A549 treated with AZD9567 at 1 μM for 4 hours (cell line): Measurements from ENCODE around the gene ARID3A. TPM values are rescaled to one million over a fixed set of nuclear protein-coding genes. Genes with fewer than 3 reads are reported as not detected.

Source experiments
- total RNA-seq: library from RNA; stranded (reverse); fragments of 200-300 nt; extraction: Qiagen RNA extraction; gene quantifications from 5 replicates; pipeline ENCODE4 v1.2.3, GENCODE V29; 2022; ENCODE audit not compliant: insufficient read depth

Gene ARID3A, protein sequence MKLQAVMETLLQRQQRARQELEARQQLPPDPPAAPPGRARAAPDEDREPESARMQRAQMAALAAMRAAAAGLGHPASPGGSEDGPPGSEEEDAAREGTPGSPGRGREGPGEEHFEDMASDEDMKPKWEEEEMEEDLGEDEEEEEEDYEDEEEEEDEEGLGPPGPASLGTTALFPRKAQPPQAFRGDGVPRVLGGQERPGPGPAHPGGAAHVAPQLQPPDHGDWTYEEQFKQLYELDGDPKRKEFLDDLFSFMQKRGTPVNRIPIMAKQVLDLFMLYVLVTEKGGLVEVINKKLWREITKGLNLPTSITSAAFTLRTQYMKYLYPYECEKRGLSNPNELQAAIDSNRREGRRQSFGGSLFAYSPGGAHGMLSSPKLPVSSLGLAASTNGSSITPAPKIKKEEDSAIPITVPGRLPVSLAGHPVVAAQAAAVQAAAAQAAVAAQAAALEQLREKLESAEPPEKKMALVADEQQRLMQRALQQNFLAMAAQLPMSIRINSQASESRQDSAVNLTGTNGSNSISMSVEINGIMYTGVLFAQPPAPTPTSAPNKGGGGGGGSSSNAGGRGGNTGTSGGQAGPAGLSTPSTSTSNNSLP
- total RNA-seq: 3.2 to 5.1 TPM (median 3.9 TPM) in 5 replicates

DNA sequence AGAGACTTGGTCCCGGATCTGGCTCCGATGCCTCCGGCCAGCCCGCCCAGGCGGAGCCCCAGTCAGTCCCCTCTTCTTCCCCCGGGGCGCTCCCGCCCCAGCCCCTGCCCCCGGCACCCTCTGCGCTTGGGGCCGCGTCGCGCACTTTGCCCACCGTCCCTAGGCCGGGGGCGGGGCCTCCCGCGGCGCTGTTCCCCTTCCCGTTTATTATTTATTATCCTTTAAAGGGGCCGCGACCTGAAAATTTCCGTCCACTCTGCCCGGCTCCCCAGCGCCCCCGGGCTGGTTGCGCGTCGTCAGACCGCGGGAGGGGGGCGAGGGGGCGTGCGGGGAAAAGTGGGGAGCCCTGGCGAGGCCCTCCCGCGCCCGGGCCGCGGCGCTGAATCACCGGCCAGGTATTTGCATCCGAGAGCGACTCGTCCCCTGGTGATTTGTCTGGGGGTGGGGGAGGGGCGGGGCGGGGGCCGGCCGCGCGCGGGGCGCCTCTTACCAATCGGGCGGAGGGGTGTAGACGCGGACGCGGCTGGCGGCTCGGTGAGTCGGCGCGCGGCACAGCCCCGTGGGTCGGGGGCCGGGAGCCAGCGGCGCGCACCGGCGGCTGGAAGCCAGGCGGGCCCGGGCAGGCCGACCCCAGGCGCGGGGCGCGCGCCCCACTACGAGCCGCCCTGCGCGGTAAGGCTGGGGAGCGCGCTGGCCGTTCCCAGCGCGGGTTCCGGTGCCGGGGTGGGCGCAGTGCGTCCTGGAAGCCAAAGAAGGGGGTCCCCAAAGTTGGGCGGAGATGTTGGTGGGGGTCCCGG lies at the start of gene ARID3A:
Gene ARID3A (plus strand): TSS at position 510 of the 797 bp plus-strand sequence. CDS start 3,494 bp downstream, outside the sequence.

DNA sequence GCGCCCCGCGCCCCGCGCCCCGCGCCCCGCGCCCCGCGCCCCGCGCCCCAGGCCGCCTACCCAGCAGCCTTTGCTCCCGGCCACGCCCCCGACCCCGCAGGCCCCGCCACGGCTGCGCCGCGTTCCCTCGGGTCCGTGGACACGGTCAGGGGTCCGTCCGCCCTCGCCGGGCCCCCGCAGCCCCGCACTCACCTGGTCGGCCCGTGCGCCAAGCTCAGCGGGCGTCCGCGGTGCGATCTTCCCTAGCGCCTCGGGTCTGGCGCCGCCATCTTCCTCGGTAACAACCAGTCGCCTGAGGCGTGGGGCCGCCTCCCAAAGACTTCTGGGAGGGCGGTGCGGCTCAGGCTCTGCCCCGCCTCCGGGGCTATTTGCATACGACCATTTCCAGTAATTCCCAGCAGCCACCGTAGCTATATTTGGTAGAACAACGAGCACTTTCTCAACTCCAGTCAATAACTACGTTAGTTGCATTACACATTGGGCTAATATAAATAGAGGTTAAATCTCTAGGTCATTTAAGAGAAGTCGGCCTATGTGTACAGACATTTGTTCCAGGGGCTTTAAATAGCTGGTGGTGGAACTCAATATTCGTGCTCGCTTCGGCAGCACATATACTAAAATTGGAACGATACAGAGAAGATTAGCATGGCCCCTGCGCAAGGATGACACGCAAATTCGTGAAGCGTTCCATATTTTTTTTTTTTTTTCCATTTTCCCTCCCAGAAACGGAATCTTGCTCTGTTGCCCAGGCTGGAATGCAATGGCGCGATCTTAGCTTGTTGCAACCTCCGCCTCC lies 32.7 kb upstream of the ARID3A start, which contains the start of the genes MED16 and RNU6-9:
Gene MED16 (minus strand): TSS at position 294 of the 796 bp plus-strand sequence. CDS start 2,056 bp downstream, outside the sequence.
Gene RNU6-9 (plus strand): TSS at position 591 of the 796 bp plus-strand sequence.

DNA sequence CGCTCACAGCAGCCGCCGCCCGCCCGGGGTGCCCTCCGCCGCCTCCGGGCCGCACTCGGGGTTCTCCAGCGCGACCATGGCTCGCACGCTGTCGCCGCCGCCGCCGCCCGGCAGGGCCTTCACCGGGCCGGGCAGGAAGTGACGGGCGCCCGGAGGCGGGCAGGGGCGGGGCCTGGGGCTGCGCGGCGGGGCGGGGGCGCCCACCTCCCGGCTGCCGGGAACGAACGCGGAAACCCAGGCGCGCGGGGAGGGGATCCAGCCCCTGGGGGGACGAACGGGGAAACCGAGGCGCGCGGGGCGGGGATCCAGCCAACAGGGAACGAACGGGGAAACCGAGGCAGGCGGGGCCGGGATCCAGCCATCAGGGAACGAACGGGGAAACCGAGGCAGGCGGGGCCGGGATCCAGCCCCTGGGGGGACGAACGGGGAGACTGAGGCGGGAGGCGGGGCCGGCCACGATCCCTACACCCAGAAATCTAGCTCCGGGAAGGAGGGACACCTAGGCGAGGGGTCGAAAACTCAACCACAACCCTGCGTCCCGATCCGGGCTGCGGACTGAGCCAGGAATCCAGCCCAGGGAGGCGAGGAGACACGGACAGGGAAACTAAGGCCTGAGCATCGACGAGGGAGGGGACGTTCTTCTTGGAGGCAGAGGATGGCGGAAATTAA lies 12.6 kb upstream of the ARID3A start, which contains the start of gene R3HDM4:
Gene R3HDM4 (minus strand): TSS at position 140 of the 669 bp plus-strand sequence. CDS start 62 bp downstream, at position 78.

DNA sequence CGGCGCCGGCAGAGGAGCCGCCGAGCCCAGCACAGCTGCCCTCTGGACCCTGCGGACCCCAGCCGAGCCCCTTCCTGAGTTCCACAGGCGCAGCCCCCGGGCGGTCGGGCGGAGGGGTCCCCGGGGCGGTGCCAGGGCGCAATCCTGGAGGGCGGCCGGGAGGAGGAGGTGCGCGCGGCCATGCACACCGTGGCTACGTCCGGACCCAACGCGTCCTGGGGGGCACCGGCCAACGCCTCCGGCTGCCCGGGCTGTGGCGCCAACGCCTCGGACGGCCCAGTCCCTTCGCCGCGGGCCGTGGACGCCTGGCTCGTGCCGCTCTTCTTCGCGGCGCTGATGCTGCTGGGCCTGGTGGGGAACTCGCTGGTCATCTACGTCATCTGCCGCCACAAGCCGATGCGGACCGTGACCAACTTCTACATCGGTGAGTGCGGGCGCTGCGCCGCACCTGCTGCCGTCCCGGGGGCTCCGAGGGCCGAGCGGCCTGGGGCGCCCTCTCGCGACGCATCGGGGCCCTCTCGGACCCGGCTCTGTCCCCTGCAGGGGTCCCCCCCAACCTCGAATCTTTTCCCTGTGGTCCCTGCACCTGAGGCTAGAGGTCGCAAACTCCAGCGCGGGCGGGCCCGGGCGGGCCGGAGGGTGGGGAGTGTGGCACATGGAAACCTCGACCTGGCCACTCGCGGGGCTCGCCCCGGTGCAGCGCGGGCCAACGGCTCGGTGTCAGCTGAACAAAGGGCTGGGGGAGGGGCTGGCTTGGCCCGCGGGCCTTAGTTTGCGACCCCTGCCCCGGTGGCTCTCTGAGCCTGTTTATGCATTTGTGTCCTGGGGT lies 8.3 kb upstream of the ARID3A start, which contains the start of gene KISS1R:
Gene KISS1R (plus strand): TSS at position 11 of the 829 bp plus-strand sequence. CDS start 170 bp downstream, at position 181.

DNA sequence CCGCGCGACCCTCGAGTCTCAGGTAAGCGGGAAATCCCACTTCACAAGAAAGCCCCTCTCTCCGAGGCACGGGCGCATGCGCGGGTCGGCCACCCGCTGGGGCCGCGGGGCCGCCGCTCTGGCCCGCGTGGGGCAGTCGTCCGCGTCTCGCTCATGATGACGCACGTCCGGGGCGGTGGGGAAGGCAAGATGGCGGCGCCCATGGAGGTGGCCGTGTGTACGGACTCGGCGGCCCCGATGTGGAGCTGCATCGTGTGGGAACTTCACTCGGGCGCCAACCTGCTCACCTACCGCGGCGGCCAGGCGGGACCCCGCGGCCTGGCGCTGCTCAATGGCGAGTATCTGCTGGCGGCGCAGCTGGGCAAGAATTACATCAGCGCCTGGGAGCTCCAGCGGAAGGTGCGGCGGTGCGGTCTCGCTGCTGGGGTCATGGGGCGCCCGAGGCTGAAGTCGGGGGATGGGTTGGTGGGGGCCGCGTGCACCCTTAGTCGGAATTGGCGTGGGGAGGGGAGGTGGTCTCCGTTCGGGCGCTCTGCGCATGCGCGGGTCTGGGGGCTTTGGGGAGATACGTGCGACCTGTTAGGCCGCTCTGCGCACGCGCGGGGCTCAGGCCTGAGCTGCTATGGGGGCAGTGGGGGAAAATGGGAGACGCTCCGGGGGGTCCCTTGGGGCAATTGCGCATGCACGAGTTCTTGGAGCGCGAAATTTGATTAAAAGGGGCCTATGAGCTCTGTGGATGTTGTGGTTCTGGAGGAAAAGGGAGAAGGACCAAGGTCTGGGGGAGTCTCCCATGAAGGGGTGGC lies 58.5 kb downstream of the ARID3A start, which contains the start of gene WDR18:
Gene WDR18 (plus strand): TSS at position 181 of the 803 bp plus-strand sequence. CDS start 9 bp downstream, at position 190.

DNA sequence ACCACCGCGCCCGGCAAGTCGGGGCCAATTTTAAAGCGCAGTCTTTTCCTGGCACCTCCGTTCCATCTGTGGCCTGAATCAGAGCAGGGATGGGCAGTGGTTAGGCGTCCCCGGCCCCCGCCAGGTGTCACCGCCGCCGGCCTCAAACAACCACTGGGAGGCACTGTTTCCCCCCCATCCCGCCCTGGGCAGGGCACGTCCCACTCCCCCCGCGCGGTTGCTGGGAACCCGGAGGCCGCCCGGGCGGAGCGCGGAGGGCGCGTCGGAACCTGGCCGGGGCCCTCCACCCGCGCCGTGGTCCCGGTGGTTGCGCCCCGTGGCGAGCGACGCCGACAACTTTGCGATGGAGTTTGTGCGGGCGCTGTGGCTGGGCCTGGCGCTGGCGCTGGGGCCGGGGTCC lies 74.3 kb downstream of the ARID3A start, which contains the start of gene GRIN3B:
Gene GRIN3B (plus strand): TSS at position 325 of the 400 bp plus-strand sequence. CDS start 19 bp downstream, at position 344.

DNA sequence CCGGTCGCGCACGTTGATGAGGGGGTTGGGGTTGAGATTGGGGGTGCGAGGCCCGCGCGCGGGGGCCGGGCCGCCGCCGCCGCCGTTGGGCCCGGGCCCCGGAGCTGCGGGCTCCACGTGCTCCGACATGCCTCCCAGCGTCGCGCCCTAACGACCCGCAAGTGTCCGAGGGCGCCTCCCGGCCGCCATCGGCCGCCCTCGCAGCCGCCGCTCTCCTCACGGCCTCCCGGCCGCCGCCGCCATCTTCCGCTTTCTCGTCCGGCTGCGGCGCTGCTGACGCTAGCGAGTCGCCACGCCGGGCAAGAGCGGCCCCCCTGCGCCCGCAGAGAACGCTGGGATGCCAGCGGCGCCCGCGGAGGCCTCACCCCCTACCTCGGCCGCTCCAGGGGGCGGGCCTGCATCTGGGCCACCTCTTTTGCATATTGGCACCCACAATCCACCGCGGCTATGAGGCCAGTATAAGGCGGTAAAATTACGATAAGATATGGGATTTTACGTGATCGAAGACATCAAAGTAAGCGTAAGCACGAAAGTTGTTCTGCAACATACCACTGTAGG lies 95.1 kb downstream of the ARID3A start, which contains the start of gene TMEM259:
Gene TMEM259 (minus strand): TSS at position 256 of the 558 bp plus-strand sequence. CDS start 127 bp downstream, at position 129.

Other genes starting within 250 kb of the ARID3A start
- 198 to 279 TPM (median 261 TPM) in 5 replicates for gene FSTL3, start 249.6 kb upstream of the ARID3A start, total RNA-seq
- gene PRSS57, start 230.6 kb upstream of the ARID3A start, total RNA-seq: 0.10 to 0.32 TPM (median 0.13 TPM) in 3 of 5 replicates, not detected in the others
- 6.7 to 14.2 TPM (median 12.8 TPM) in 5 replicates for gene PALM, start 217.1 kb upstream of the ARID3A start, total RNA-seq
- gene MISP, start 174.9 kb upstream of the ARID3A start, total RNA-seq: 63.4 to 77.5 TPM (median 76.5 TPM) in 5 replicates
- 220 to 256 TPM (median 229 TPM) in 5 replicates for gene PTBP1, start 128.6 kb upstream of the ARID3A start, total RNA-seq
- gene PLPPR3, start 104.1 kb upstream of the ARID3A start, total RNA-seq: 2.9 to 4.8 TPM (median 4.2 TPM) in 5 replicates
- 0.22 to 0.41 TPM (median 0.27 TPM) in 4 of 5 replicates, not detected in the other for gene AZU1, start 98.2 kb upstream of the ARID3A start, total RNA-seq
- gene PRTN3, start 85.0 kb upstream of the ARID3A start, total RNA-seq: 0.20 to 0.55 TPM (median 0.32 TPM) in 4 of 5 replicates, not detected in the other
- gene ELANE, start 73.7 kb upstream of the ARID3A start, total RNA-seq: 0.09 to 0.18 TPM (median 0.12 TPM) in 4 of 5 replicates, not detected in the other
- gene CFD, start 66.4 kb upstream of the ARID3A start, total RNA-seq: 19.2 to 25.8 TPM (median 23.5 TPM) in 5 replicates
- gene MED16, start 32.8 kb upstream of the ARID3A start, total RNA-seq: 16.3 to 22.4 TPM (median 19.0 TPM) in 5 replicates
- not detected in 5 replicates for gene RNU6-9, start 32.6 kb upstream of the ARID3A start, total RNA-seq
- 20.0 to 43.9 TPM (median 40.6 TPM) in 5 replicates for gene R3HDM4, start 12.8 kb upstream of the ARID3A start, total RNA-seq
- 0.28 to 0.65 TPM (median 0.43 TPM) in 4 of 5 replicates, not detected in the other for gene KISS1R, start 8.7 kb upstream of the ARID3A start, total RNA-seq
- 45.2 to 72.8 TPM (median 66.3 TPM) in 5 replicates for gene WDR18, start 58.3 kb downstream of the ARID3A start, total RNA-seq
- 2.0 to 3.7 TPM (median 3.3 TPM) in 4 of 5 replicates, not detected in the other for gene GRIN3B, start 74.4 kb downstream of the ARID3A start, total RNA-seq
- 81.7 to 126 TPM (median 123 TPM) in 5 replicates for gene TMEM259, start 95.1 kb downstream of the ARID3A start, total RNA-seq
- not detected in 5 replicates for gene RNU6-2, start 95.5 kb downstream of the ARID3A start, total RNA-seq
- 59.2 to 96.5 TPM (median 67.0 TPM) in 5 replicates for gene CNN2, start 100.6 kb downstream of the ARID3A start, total RNA-seq
- 11.2 to 16.3 TPM (median 13.7 TPM) in 5 replicates for gene ABCA7, start 114.1 kb downstream of the ARID3A start, total RNA-seq
- gene ARHGAP45, start 141.1 kb downstream of the ARID3A start, total RNA-seq: 2.6 to 3.2 TPM (median 2.9 TPM) in 5 replicates
- 209 to 249 TPM (median 237 TPM) in 5 replicates for gene POLR2E, start 169.3 kb downstream of the ARID3A start, total RNA-seq
- gene GPX4, start 178.0 kb downstream of the ARID3A start, total RNA-seq: 423 to 497 TPM (median 483 TPM) in 5 replicates
- gene SBNO2, start 248.2 kb downstream of the ARID3A start, total RNA-seq: 21.9 to 34.8 TPM (median 32.8 TPM) in 5 replicates